Activated B cell treated with CpG ODN at 0.5 μM for 24 hours (primary cell): ENCODE data around the gene SPAG16. TPM values are rescaled to one million over a fixed set of nuclear protein-coding genes. Genes with fewer than 3 reads are reported as not detected.

Experiments
- ATAC-seq: fragments of 200-7000 bp; cut with Tn5 transposase; one replicate; pipeline ENCODE4 v1.10.0; 2021; ENCODE audit warnings: low read depth, mild to moderate bottlenecking, moderate library complexity
- CTCF ChIA-PET: fragments of 350-600 bp; sonication (Branson Sonifier 250); formaldehyde crosslinking; loops from one replicate; lab custom pipeline; 2021; ENCODE audit warnings: antibody characterized with exemption; lab: Charles Lee
- POLR2A ChIA-PET: fragments of 350-600 bp; sonication (Branson Sonifier 250); formaldehyde crosslinking; loops from one replicate; lab custom pipeline; 2021; ENCODE audit warnings: antibody characterized with exemption; lab: Charles Lee
- DNase-seq: peaks from one replicate; pipeline ENCODE4 v3.0.0; 2022
- H3K27ac Mint-ChIP-seq: one replicate; pipeline ENCODE4 v1.8.0; 2020; ENCODE audit warnings: mixed read lengths
- H3K27me3 Mint-ChIP-seq: one replicate; pipeline ENCODE4 v1.8.0; 2021; ENCODE audit warnings: mixed read lengths
- H3K36me3 Mint-ChIP-seq: one replicate; pipeline ENCODE4 v1.8.0; 2021; ENCODE audit warnings: low read depth, mixed read lengths
- H3K4me1 Mint-ChIP-seq: one replicate; pipeline ENCODE4 v1.8.0; 2021; ENCODE audit warnings: mixed read lengths
- H3K4me3 Mint-ChIP-seq: one replicate; pipeline ENCODE4 v1.8.0; 2020; ENCODE audit warnings: mild to moderate bottlenecking, mixed read lengths
- H3K9me3 Mint-ChIP-seq: one replicate; pipeline ENCODE4 v1.8.0; 2020; ENCODE audit warnings: mixed read lengths
- CTCF ChIP-seq: fragments of 200-600 bp; IDR thresholded peaks from one replicate; pipeline ENCODE4 v1.8.0; 2022; ENCODE audit warnings: antibody characterized with exemption, mild to moderate bottlenecking
- intact Hi-C: fragments of 100-400 bp; cut with micrococcal nuclease; formaldehyde crosslinking; loops from one replicate; pipeline ENCODE4 v1.15.1; 2024
- total RNA-seq: library from RNA; stranded (reverse); gene quantifications from 2 replicates; pipeline ENCODE4 v1.2.3, GENCODE V29; 2022

Gene SPAG16
- total RNA-seq, 1 donor from 2014 or later, result 11.2 TPM

- Mint-ChIP-seq H3K36me3 (no peaks in the 10 kb centered on the region), H3K4me3 (no peak overlapping the region), H3K9me3 (no peaks in the 10 kb centered on the region), H3K27me3 (no peaks in the 10 kb centered on the region), H3K4me1 (peaks cover 11% of the 10 kb centered on the region), H3K27ac (no peak overlapping the region)
- DNase-seq (no peak), ATAC-seq (no peak)
- ChIA-PET CTCF (no interaction called here), POLR2A (no interaction called here)
- intact Hi-C loops, result no loop called here
- TF ChIP-seq CTCF, result no peak
These were observed 261.2 kb downstream of the SPAG16 start for GRCh38 chr2:213545481-213545880.

GRCh38 chr2:213545964-213546475 lies 261.8 kb downstream of the SPAG16 start:
- H3K27me3 Mint-ChIP-seq, result no peaks in the 10 kb centered on the region
- TF ChIP-seq CTCF, result no peak
- intact Hi-C loops, result no loop called here
- ATAC-seq (no peak), DNase-seq (no peak)
- ChIA-PET POLR2A (no interaction called here), CTCF (no interaction called here)
- H3K36me3 Mint-ChIP-seq, result no peaks in the 10 kb centered on the region
- H3K4me1 Mint-ChIP-seq, result peaks cover 11% of the 10 kb centered on the region
- no peak overlapping the region for H3K4me3 Mint-ChIP-seq
- H3K27ac Mint-ChIP-seq, result no peak overlapping the region
- H3K9me3 Mint-ChIP-seq, result no peaks in the 10 kb centered on the region

GRCh38 chr2:213551526-213551925 lies 267.3 kb downstream of the SPAG16 start:
- Mint-ChIP-seq H3K36me3 (no peaks in the 10 kb centered on the region), H3K27me3 (no peaks in the 10 kb centered on the region), H3K4me3 (no peak overlapping the region), H3K9me3 (peaks cover 8% of the 10 kb centered on the region), H3K27ac (no peak overlapping the region), H3K4me1 (no peaks in the 10 kb centered on the region)
- ChIA-PET POLR2A (no interaction called here), CTCF (no interaction called here)
- ATAC-seq (no peak), DNase-seq (no peak)
- no peak for TF ChIP-seq CTCF
- intact Hi-C loops, result no loop called here

GRCh38 chr2:213559053-213559452 lies 274.8 kb downstream of the SPAG16 start:
- peaks cover 15% of the 10 kb centered on the region for H3K9me3 Mint-ChIP-seq
- ChIA-PET POLR2A (no interaction called here), CTCF (no interaction called here)
- no peaks in the 10 kb centered on the region for H3K27me3 Mint-ChIP-seq
- ATAC-seq (no peak), DNase-seq (no peak)
- H3K36me3 Mint-ChIP-seq, result no peaks in the 10 kb centered on the region
- TF ChIP-seq CTCF, result no peak
- H3K4me3 Mint-ChIP-seq, result no peak overlapping the region
- intact Hi-C loops, result no loop called here
- no peaks in the 10 kb centered on the region for H3K4me1 Mint-ChIP-seq
- H3K27ac Mint-ChIP-seq, result no peak overlapping the region

- Mint-ChIP-seq H3K36me3 (no peaks in the 10 kb centered on the region), H3K4me3 (no peak overlapping the region), H3K27ac (no peak overlapping the region), H3K4me1 (no peaks in the 10 kb centered on the region), H3K9me3 (peaks cover 11% of the 10 kb centered on the region), H3K27me3 (no peaks in the 10 kb centered on the region)
- CTCF ChIA-PET, result no interaction called here
- DNase-seq (no peak), ATAC-seq (no peak)
- no peak for TF ChIP-seq CTCF
- POLR2A ChIA-PET, result no interaction called here
- intact Hi-C loops, result no loop called here
These were observed 277.5 kb downstream of the SPAG16 start for GRCh38 chr2:213561759-213562158.
